ENCODE data around the gene GNE. TPM values are rescaled to one million over a fixed set of nuclear protein-coding genes. Genes with fewer than 3 reads are reported as not detected.
"Not testable (repeated sequence)": the region's sequence is repeated elsewhere in the genome, so short reads cannot be mapped to it uniquely, and the experiment has no call there.

The GNE gene
- total RNA-seq, 1 donor from 2014 or later: 19.3 TPM

DNA sequence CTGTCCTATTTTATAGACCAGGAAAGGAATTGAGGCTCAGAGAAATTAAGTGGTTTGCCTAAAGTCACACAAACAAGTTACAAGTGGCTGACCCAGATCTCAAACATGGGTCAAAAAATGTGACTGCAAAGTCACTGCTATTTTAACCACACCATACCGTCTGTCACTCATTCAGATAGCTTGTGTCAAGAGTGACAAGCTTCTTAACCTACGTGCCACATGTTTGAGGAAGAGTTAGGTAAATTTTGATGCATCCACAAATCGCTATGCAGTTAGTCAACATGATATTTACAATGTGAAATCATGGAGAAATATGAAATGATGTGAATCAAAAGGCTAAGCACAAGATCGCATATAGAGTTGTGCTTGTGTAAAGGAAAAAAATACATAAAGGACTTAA lies 22.7 kb upstream of the GNE start:
- no peak overlapping the region for H3K27ac Mint-ChIP-seq
- no peak overlapping the region for H3K4me3 Mint-ChIP-seq
- TF ChIP-seq, protein P1, sequence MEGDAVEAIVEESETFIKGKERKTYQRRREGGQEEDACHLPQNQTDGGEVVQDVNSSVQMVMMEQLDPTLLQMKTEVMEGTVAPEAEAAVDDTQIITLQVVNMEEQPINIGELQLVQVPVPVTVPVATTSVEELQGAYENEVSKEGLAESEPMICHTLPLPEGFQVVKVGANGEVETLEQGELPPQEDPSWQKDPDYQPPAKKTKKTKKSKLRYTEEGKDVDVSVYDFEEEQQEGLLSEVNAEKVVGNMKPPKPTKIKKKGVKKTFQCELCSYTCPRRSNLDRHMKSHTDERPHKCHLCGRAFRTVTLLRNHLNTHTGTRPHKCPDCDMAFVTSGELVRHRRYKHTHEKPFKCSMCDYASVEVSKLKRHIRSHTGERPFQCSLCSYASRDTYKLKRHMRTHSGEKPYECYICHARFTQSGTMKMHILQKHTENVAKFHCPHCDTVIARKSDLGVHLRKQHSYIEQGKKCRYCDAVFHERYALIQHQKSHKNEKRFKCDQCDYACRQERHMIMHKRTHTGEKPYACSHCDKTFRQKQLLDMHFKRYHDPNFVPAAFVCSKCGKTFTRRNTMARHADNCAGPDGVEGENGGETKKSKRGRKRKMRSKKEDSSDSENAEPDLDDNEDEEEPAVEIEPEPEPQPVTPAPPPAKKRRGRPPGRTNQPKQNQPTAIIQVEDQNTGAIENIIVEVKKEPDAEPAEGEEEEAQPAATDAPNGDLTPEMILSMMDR (IDR thresholded peaks at IDR 0.05): no peak
- ATAC-seq (ENCODE audit: low read depth) (no peak), DNase-seq (no peak)
- H3K9me3 Mint-ChIP-seq: no peaks in the 10 kb centered on the region
- H3K27me3 Mint-ChIP-seq: no peaks in the 10 kb centered on the region
- intact Hi-C loops (cut with micrococcal nuclease): no loop called here
- H3K36me3 Mint-ChIP-seq (ENCODE audit: low read depth): no peaks in the 10 kb centered on the region
- POLR2A ChIA-PET: interaction anchor here (0.5 kb wide), 1 partner anchor 1332 kb away, joined by 5 read pairs; no protein-coding TSS in a partner anchor
- CTCF ChIA-PET: no interaction called here
- no peaks in the 10 kb centered on the region for H3K4me1 Mint-ChIP-seq

DNA sequence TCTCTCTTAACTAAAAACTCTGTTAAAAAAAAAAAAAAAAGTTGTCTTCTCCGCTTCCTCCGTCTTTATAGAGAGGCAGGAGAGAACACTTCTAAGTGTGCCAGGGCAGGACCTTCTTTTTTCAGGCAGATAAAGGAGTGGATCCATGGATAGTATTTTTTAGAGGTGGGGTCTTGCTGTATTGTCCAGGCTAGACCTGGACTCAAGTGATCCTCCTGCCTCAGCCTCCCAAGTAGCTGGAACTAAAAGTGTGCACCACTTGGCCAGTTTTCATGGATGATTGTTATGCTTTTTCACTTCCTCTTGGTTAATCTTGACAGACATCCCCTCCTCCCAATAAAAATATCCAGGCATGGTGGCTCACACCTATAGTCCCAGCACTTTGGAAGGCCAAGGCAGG lies 20.0 kb upstream of the GNE start:
- no peaks in the 10 kb centered on the region for H3K9me3 Mint-ChIP-seq
- intact Hi-C loops (cut with micrococcal nuclease): no loop called here
- no peak for ATAC-seq (ENCODE audit: low read depth)
- ChIA-PET POLR2A (no interaction called here), CTCF (no interaction called here)
- no peaks in the 10 kb centered on the region for H3K36me3 Mint-ChIP-seq (ENCODE audit: low read depth)
- no peak overlapping the region for H3K4me3 Mint-ChIP-seq
- H3K4me1 Mint-ChIP-seq: no peaks in the 10 kb centered on the region
- DNase-seq: no peak
- H3K27me3 Mint-ChIP-seq: no peaks in the 10 kb centered on the region
- TF ChIP-seq, protein P1 (IDR thresholded peaks at IDR 0.05): no peak
- no peak overlapping the region for H3K27ac Mint-ChIP-seq

DNA sequence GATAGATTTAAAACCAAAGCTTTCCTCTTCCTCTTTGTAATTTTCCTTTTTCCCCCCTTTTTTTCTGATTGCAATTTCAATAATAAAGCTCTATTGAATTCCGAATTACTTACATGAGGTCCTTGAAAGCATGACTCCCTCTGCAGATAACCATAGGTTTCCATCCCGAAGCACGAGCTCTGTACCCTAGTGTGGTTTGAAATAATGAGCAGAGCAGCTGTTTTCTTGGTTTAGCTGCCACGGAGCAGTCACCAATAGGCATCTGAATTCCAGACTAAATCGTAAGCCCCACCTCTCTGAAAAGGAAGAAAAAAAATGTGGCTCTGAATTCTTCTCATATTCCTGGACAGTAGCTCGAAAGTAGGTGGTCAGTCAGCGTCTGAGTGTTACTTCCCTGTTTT lies 18.5 kb upstream of the GNE start:
- intact Hi-C loops (cut with micrococcal nuclease): no loop called here
- no peaks in the 10 kb centered on the region for H3K36me3 Mint-ChIP-seq (ENCODE audit: low read depth)
- H3K27me3 Mint-ChIP-seq: no peaks in the 10 kb centered on the region
- ChIA-PET CTCF (no interaction called here), POLR2A (no interaction called here)
- ATAC-seq (ENCODE audit: low read depth) (no peak), DNase-seq (no peak)
- no peak overlapping the region for H3K4me3 Mint-ChIP-seq
- H3K9me3 Mint-ChIP-seq: no peaks in the 10 kb centered on the region
- TF ChIP-seq, protein P1 (IDR thresholded peaks at IDR 0.05): no peak
- no peak overlapping the region for H3K27ac Mint-ChIP-seq
- no peaks in the 10 kb centered on the region for H3K4me1 Mint-ChIP-seq

DNA sequence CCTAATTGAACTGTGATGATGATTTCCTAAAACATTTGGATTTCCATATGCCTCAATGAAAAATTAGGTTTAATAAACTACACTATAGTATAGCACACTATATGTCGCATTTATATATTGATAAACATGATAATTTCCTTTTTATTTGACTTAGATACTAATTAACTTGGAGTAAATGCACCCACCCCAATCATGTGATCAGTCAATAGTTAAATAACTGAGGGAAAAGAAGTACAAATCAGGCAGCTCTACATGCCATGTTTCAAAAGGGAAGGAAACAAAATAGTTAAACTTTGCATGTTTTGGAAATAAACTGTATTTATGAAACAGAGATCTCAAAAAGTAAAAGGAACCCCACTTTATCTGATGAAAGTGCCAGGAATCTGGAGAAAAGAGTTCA lies 18.0 kb upstream of the GNE start:
- TF ChIP-seq, protein P1 (IDR thresholded peaks at IDR 0.05): no peak
- no peak for DNase-seq
- H3K4me3 Mint-ChIP-seq: no peak overlapping the region
- ATAC-seq (ENCODE audit: low read depth): no peak
- ChIA-PET POLR2A (no interaction called here), CTCF (no interaction called here)
- H3K4me1 Mint-ChIP-seq: no peaks in the 10 kb centered on the region
- no peaks in the 10 kb centered on the region for H3K27me3 Mint-ChIP-seq
- no peak overlapping the region for H3K27ac Mint-ChIP-seq
- intact Hi-C loops (cut with micrococcal nuclease): no loop called here
- no peaks in the 10 kb centered on the region for H3K36me3 Mint-ChIP-seq (ENCODE audit: low read depth)
- no peaks in the 10 kb centered on the region for H3K9me3 Mint-ChIP-seq

DNA sequence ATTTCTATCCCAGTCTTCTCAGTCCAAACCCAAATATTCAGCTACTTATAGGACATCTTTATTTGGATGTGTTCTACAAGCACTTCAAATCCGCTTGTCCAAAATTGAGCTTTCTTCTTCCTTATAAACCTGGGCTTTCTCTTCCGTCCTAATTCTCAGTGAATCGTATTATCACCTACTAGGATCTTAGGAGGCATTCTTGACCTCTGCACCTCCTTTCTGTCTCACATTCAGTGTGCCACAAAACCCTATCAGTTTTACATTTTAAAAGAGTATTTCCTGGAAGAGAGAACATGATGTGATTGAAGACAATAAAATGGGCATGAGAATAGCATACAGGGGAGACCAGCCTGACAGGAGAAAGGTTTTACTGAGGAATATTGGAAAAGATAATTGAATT lies 16.8 kb upstream of the GNE start:
- intact Hi-C loops (cut with micrococcal nuclease): no loop called here
- no peak overlapping the region for H3K27ac Mint-ChIP-seq
- no peaks in the 10 kb centered on the region for H3K4me1 Mint-ChIP-seq
- H3K36me3 Mint-ChIP-seq (ENCODE audit: low read depth): no peaks in the 10 kb centered on the region
- no peak overlapping the region for H3K4me3 Mint-ChIP-seq
- H3K9me3 Mint-ChIP-seq: no peaks in the 10 kb centered on the region
- no peak for DNase-seq
- TF ChIP-seq, protein P1 (IDR thresholded peaks at IDR 0.05): no peak
- ChIA-PET POLR2A (no interaction called here), CTCF (interaction anchor here (1.1 kb wide), 1 partner anchor 27 kb away, joined by 3 read pairs; no protein-coding TSS in a partner anchor)
- H3K27me3 Mint-ChIP-seq: no peaks in the 10 kb centered on the region
- no peak for ATAC-seq (ENCODE audit: low read depth)

DNA sequence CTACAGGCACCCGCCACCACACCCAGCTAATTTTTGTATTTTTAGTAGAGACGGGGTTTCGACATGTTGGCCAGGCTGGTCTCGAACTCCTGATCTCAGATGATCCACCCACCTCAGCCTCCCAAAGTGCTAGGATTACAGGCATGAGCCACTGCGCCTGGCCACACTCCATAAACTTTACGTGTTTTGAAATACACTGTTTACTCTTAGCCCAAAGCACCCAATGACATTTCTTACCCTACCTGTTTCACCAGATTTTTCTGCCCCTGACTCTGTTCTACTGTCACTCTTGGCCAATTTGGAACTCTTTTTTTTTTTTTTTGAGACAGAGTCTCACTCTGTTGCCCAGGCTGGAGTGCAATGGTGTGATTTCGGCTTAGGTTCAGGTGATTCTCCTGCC lies 15.1 kb upstream of the GNE start:
- CTCF ChIA-PET; H3K27ac Mint-ChIP-seq; H3K4me1 Mint-ChIP-seq; DNase-seq; H3K9me3 Mint-ChIP-seq; H3K36me3 Mint-ChIP-seq (ENCODE audit: low read depth); H3K4me3 Mint-ChIP-seq; intact Hi-C loops (cut with micrococcal nuclease); ATAC-seq (ENCODE audit: low read depth); H3K27me3 Mint-ChIP-seq: not testable (repeated sequence)
- POLR2A ChIA-PET: interaction anchor here (0.6 kb wide), 2 partner anchors 45 to 172 kb away, joined by 5 read pairs; no protein-coding TSS in a partner anchor
